ENCODE results near the gene SLC39A13.

DNA sequence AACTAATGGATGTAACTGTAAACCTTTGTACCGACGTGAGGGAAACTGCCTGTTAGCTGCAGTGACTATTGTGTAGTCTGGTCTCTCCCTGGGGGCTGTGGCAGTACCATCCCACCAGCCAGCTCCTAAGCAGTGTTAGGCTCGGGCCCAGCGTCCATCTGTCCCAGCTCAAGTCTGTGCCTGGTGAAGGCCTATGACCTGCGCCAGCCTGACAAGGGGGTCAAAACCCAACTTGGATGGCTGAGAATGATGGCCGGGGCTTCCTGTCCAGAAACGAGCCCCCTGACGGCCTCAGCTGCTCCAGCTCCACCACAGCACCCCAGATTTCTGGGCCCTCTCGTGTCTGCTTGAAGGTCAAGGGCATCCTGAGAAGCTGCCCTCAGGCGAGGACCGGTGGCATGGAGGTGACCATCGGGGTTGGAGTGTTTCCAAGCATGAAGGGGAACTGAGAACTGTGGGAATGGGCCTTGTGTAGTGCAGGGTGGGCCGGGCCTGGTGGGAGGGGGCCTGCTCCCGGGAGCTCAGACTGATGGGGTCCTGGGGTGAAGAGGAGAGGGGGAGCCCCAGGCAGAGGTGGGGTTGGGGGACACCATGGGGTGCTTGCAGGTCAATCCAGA is 15.7 kb upstream of the SLC39A13 start:
- TF ChIP-seq ZBTB7A (CRISPR knock-in tag; IDR thresholded peaks at IDR 0.05) (no peak), ZNF121 (CRISPR knock-in tag; IDR thresholded peaks at IDR 0.05) (no peak), FOXP1 (IDR thresholded peaks at IDR 0.05) (no peak), FOXP1 (CRISPR knock-in tag; IDR thresholded peaks at IDR 0.05) (no peak), HNRNPUL1 (IDR thresholded peaks at IDR 0.05; ENCODE audit: low read depth, low read length) (no peak), CREB1 (IDR thresholded peaks at IDR 0.05) (no peak), CREB1 (CRISPR knock-in tag; IDR thresholded peaks at IDR 0.05) (no peak), PRMT3 (CRISPR knock-in tag; IDR thresholded peaks at IDR 0.05; ENCODE audit: borderline replicate concordance, low read depth) (no peak), ZSCAN22 (CRISPR knock-in tag; IDR thresholded peaks at IDR 0.05) (no peak)
- TF ChIP-seq, protein P1, sequence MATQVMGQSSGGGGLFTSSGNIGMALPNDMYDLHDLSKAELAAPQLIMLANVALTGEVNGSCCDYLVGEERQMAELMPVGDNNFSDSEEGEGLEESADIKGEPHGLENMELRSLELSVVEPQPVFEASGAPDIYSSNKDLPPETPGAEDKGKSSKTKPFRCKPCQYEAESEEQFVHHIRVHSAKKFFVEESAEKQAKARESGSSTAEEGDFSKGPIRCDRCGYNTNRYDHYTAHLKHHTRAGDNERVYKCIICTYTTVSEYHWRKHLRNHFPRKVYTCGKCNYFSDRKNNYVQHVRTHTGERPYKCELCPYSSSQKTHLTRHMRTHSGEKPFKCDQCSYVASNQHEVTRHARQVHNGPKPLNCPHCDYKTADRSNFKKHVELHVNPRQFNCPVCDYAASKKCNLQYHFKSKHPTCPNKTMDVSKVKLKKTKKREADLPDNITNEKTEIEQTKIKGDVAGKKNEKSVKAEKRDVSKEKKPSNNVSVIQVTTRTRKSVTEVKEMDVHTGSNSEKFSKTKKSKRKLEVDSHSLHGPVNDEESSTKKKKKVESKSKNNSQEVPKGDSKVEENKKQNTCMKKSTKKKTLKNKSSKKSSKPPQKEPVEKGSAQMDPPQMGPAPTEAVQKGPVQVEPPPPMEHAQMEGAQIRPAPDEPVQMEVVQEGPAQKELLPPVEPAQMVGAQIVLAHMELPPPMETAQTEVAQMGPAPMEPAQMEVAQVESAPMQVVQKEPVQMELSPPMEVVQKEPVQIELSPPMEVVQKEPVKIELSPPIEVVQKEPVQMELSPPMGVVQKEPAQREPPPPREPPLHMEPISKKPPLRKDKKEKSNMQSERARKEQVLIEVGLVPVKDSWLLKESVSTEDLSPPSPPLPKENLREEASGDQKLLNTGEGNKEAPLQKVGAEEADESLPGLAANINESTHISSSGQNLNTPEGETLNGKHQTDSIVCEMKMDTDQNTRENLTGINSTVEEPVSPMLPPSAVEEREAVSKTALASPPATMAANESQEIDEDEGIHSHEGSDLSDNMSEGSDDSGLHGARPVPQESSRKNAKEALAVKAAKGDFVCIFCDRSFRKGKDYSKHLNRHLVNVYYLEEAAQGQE (IDR thresholded peaks at IDR 0.05; ENCODE audit: borderline replicate concordance in 1 of 2, low read depth in 1 of 2, low read length in 2 of 2): no peak
- TF ChIP-seq, protein P2, sequence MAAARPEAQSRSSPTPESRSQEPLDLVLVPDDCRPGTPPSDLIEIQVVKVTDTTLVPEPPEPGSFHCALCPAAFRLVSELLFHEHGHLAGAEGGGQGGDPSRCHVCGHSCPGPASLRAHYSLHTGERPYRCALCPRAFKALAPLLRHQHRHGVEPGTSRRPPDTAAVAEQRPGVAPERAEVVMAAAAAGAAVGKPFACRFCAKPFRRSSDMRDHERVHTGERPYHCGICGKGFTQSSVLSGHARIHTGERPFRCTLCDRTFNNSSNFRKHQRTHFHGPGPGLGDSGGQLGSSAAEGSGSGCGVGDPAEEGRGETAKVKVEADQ (CRISPR knock-in tag; IDR thresholded peaks at IDR 0.05; ENCODE audit: borderline replicate concordance): no peak
- TF ChIP-seq, protein P3, sequence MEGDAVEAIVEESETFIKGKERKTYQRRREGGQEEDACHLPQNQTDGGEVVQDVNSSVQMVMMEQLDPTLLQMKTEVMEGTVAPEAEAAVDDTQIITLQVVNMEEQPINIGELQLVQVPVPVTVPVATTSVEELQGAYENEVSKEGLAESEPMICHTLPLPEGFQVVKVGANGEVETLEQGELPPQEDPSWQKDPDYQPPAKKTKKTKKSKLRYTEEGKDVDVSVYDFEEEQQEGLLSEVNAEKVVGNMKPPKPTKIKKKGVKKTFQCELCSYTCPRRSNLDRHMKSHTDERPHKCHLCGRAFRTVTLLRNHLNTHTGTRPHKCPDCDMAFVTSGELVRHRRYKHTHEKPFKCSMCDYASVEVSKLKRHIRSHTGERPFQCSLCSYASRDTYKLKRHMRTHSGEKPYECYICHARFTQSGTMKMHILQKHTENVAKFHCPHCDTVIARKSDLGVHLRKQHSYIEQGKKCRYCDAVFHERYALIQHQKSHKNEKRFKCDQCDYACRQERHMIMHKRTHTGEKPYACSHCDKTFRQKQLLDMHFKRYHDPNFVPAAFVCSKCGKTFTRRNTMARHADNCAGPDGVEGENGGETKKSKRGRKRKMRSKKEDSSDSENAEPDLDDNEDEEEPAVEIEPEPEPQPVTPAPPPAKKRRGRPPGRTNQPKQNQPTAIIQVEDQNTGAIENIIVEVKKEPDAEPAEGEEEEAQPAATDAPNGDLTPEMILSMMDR (CRISPR knock-in tag; IDR thresholded peaks at IDR 0.05): no peak
- TF ChIP-seq, protein P4, sequence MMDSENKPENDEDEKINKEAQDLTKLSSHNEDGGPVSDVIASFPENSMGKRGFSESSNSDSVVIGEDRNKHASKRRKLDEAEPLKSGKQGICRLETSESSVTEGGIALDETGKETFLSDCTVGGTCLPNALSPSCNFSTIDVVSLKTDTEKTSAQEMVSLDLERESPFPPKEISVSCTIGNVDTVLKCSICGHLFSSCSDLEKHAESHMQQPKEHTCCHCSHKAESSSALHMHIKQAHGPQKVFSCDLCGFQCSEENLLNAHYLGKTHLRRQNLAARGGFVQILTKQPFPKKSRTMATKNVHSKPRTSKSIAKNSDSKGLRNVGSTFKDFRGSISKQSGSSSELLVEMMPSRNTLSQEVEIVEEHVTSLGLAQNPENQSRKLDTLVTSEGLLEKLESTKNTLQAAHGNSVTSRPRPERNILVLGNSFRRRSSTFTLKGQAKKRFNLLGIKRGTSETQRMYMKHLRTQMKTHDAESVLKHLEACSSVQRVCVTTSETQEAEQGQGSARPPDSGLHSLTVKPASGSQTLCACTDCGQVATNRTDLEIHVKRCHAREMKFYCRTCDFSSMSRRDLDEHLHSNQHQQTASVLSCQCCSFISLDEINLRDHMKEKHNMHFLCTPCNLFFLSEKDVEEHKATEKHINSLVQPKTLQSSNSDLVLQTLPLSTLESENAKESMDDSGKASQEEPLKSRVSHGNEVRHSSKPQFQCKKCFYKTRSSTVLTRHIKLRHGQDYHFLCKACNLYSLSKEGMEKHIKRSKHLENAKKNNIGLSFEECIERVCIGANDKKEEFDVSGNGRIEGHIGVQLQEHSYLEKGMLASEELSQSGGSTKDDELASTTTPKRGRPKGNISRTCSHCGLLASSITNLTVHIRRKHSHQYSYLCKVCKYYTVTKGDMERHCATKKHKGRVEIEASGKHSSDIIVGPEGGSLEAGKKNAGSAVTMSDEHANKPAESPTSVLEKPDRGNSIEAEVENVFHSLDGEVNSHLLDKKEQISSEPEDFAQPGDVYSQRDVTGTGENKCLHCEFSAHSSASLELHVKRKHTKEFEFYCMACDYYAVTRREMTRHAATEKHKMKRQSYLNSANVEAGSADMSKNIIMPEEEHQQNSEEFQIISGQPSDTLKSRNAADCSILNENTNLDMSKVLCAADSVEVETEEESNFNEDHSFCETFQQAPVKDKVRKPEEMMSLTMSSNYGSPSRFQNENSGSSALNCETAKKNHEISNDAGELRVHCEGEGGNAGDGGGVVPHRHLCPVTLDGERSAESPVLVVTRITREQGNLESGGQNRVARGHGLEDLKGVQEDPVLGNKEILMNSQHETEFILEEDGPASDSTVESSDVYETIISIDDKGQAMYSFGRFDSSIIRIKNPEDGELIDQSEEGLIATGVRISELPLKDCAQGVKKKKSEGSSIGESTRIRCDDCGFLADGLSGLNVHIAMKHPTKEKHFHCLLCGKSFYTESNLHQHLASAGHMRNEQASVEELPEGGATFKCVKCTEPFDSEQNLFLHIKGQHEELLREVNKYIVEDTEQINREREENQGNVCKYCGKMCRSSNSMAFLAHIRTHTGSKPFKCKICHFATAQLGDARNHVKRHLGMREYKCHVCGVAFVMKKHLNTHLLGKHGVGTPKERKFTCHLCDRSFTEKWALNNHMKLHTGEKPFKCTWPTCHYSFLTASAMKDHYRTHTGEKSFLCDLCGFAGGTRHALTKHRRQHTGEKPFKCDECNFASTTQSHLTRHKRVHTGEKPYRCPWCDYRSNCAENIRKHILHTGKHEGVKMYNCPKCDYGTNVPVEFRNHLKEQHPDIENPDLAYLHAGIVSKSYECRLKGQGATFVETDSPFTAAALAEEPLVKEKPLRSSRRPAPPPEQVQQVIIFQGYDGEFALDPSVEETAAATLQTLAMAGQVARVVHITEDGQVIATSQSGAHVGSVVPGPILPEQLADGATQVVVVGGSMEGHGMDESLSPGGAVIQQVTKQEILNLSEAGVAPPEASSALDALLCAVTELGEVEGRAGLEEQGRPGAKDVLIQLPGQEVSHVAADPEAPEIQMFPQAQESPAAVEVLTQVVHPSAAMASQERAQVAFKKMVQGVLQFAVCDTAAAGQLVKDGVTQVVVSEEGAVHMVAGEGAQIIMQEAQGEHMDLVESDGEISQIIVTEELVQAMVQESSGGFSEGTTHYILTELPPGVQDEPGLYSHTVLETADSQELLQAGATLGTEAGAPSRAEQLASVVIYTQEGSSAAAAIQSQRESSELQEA (CRISPR knock-in tag; IDR thresholded peaks at IDR 0.05; ENCODE audit: not compliant biosample characterization): no peak
- TF ChIP-seq, protein P5, sequence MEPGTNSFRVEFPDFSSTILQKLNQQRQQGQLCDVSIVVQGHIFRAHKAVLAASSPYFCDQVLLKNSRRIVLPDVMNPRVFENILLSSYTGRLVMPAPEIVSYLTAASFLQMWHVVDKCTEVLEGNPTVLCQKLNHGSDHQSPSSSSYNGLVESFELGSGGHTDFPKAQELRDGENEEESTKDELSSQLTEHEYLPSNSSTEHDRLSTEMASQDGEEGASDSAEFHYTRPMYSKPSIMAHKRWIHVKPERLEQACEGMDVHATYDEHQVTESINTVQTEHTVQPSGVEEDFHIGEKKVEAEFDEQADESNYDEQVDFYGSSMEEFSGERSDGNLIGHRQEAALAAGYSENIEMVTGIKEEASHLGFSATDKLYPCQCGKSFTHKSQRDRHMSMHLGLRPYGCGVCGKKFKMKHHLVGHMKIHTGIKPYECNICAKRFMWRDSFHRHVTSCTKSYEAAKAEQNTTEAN (CRISPR knock-in tag; conservative IDR thresholded peaks at IDR 0.05): no peak
